Placental epithelial cell (primary cell): Measurements from ENCODE around the gene NME4. TPM values are rescaled to one million over a fixed set of nuclear protein-coding genes. Genes with fewer than 3 reads are reported as not detected.

Experiments used
- small RNA-seq: library from RNA; depleted of rRNA; stranded (forward); fragments of <200 nt; gene quantifications from one replicate; pipeline ENCODE3, GENCODE V24; 2012
- total RNA-seq: library from RNA; depleted of rRNA; stranded (reverse); fragments of >200 nt; gene quantifications from 2 replicates; pipeline ENCODE4 v1.2.3, GENCODE V29; 2012

Gene NME4
- 109 and 129 TPM in 2 replicates for total RNA-seq

DNA sequence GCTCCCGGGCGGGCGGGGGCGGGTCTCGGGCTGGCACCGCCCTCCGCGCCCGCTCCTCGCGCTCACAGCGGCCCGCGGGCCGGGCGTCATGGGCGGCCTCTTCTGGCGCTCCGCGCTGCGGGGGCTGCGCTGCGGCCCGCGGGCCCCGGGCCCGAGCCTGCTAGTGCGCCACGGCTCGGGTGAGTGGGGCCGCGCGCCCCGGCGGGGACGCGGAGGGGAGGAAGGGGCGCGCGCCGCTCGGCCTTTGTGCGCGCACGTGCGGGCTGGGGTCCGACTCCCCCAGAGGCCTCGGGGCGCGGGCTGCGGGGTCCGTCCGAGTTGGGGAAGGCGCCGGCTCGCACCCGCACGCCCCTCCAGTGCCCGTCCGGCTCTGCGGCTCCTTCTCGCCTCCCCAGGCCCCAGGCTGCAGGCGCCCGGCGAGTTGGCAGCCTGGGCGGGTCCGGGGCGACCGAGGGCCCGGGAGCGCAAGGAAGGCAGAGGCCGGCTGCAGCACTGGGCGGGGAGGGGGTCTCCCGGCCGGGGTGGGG lies at the start of gene NME4:
Gene NME4, plus strand, starts transcription at position 65 of the 527 bp plus-strand sequence. Its CDS starts 24 bp downstream, at position 89.

DNA sequence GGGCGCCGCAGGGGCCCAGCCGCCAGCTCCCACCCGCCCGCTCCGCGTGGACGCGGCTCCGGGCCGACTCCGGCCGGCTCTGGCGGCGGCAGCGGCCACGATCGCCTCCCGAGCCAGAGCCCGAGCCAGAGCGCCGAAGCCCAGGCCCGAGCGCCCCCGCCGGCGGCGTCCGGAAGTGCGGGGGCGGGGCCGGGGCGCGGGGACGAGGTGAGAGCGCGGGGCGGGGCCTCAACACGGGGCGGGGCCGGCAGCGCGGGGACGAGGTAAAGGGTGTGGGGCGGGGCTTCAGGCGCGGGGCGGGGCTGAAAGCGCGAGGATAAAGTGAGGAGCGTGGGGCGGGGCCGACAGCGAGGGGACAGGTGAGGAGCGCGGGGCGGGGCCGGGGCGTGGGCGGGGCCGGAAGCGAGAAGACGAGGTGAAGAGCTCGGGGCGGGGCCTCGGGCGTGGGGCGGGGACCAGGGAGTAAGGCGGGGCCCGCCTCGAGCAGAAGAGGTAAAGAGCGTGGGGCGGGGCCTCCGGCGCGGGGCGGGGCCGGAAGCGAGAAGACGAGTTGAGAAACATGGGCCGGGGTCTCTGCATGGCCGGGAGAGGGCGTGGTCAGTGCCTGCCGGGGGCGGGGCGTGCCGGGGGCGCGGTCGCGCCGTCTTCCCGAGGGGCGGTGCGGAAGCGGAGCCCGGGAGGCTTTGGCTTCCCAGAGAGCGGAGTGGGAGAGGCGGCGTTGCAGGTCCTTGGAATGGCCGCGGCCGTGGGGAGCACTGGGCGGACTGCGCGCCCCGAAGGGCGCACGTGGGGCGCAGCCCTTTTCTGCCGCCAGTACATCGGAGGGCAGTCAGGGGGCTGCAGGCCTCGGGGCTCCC lies 44.2 kb upstream of the NME4 start, which contains the start of gene AXIN1:
Gene AXIN1, minus strand, starts transcription at position 177 of the 857 bp plus-strand sequence. CDS start 5,698 bp downstream, outside the sequence.

DNA sequence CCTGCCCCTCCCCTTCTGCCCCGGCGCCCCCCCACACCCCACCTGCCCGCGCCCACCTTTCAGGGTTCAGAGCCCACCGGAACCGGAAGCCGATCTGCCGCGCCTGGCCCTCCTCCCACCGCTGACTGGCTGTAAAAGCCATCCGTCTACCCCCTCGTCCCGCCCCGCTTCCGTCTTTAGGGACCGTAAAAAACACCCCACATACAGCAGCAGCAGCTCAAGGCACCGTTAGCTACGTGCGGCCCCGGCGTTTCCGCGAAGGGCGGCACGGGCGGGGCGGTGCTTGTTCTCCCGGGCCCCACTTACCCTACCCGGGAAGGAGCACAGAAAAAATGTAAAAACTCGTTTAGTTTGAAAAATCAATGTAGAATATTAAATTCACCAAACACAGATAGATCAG lies 26.6 kb upstream of the NME4 start, which contains the start of gene MRPL28:
Gene MRPL28, minus strand, starts transcription at position 96 of the 400 bp plus-strand sequence. CDS start 320 bp downstream, outside the sequence.

DNA sequence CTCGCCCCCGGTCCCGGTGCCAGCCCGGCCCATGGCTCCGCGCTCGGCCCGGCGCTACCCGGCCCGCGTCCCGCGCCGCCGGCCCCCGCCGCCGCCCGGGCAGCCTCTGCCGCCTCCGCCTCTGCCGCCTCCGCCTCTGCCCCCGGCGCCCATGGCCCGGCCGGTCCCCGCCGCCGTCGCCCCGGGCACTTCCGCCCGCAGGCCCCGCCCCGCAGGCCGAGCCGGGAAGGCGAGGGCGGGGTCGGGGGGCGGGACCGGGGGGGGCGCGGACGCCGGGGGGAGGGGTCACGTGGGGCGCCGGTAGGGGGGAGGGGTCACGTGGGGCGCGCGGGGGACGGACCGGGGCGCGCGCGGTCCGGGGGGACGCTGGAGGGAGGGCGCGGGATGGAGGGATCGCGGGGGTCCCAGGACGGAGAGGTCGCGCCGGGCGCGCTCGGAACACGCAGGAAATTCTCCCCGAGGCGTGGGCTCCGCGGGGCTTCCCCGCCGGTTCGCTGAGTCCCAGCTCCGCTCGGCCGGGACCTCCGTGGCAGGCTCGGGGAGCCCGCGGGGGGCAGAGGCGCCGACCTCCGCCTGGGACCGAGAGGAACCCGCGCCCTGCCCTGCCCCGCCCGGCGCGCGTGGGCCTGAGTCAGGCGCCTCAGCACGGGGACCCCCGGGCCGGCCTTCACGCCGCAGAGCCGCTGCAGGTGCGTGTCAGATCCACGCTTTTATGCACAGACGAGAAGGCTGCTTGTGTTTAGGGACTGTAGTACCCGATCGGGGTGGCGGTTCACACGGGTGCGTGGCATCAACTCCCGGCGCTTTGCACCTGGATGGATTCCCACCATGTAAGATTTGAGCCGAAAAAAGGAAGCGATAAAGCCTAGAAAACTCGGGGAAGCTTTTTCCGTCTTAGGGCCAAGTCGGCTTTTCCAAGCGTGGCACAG lies 14.9 kb upstream of the NME4 start, which contains the start of gene PGAP6:
Gene PGAP6, minus strand, starts transcription at position 190 of the 929 bp plus-strand sequence. Its CDS starts 157 bp downstream, at position 33.

DNA sequence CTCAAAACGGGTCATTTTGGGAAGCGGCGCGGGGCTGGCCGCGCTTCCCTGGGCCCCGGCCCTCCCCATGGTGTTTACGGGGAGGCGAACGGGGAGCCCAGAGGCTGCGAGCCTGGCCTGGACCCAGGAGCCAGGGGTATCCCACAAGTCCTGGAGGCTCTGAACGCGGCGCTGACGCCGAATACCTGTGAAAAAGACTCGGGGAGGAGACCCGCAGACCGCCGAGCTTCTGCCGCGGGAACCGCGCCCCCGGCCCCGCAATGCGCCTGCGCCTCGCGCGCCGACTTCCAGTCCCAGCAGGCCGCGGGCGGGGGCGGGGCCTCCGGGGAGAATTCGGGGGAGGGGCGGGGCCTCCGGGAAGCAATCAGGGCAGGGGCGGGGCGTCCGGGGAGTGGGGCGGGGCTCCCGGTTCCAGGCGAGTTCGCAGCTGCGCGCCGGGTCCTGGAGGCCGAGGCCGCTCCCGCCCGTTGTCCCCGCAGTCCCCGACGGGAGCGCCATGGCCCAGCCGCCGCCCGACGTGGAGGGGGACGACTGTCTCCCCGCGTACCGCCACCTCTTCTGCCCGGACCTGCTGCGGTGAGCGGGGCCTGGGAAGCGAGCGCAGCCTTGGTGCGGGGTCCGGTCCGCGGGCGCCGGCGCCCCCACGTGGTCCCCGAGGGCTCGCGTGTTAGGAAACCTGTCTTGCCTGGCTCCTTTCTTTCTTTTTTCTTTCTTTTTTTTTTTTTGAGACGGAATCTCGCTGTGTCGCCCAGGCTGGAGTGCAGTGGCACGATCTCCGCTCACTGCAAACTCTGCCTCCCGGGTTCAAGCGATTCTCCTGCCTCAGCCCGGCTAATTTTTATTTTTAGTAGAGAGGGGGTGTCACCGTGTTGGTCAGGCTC lies 4.7 kb downstream of the NME4 start, which contains the start of gene DECR2:
Gene DECR2, plus strand, starts transcription at position 418 of the 881 bp plus-strand sequence. Its CDS starts 79 bp downstream, at position 497.

DNA sequence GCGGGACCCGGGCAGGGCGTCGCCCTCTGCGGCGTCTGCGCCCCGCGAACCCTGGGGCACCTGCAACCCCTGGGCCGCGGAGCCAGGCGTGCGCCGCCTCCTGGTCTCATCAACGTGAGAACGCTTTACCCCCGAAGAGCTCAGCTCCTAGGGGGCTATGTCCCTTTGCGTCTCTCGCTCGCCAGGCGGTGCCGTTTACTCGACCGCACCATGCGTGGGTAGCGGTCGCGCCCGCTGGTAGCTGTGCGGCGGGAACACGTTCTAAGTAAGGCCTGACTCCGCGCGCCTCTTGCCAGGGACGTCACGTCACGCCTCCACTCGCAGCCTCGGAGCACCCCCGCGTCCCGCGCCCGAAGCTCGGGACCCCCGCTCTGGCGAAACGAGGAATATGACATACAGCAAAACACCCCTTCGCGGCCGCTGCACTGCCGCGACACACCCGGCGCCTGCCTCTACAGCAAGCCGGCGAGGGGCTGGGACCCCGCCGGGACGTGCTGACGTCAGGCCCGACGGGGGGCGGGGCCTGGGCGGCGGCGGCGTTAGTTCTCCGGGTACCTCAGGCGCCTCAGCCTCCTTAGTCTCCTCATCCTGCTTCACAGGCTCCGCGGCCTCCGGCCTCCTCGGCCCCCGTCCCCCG lies 28.2 kb downstream of the NME4 start, which contains the start of gene RAB11FIP3:
Gene RAB11FIP3, plus strand, starts transcription at position 568 of the 637 bp plus-strand sequence. CDS start 358 bp downstream, outside the sequence.

Small RNA genes lying within 50 kb of the gene (small RNA-seq; reads per million reads assigned to genes)
- gene RF00019, result not detected

Other genes with a start within 250 kb of the NME4 start
- gene HBZ, start 244.6 kb upstream of the NME4 start, total RNA-seq, result not detected in 2 replicates
- gene HBM, start 231.2 kb upstream of the NME4 start, total RNA-seq, result not detected in 2 replicates
- gene HBA2, start 224.3 kb upstream of the NME4 start, total RNA-seq, result not detected in 2 replicates
- gene HBA1, start 220.5 kb upstream of the NME4 start, total RNA-seq, result not detected in 2 replicates
- not detected in 2 replicates for gene HBQ1, start 216.7 kb upstream of the NME4 start, total RNA-seq
- 35.5 and 52.6 TPM in 2 replicates for gene LUC7L, start 167.8 kb upstream of the NME4 start, total RNA-seq
- gene FAM234A, start 162.4 kb upstream of the NME4 start, total RNA-seq, result 59.7 and 67.1 TPM in 2 replicates
- not detected in 2 replicates for gene RGS11, start 121.3 kb upstream of the NME4 start, total RNA-seq
- not detected in 2 replicates for gene ARHGDIG, start 116.6 kb upstream of the NME4 start, total RNA-seq
- not detected in 2 replicates for gene PDIA2, start 114.0 kb upstream of the NME4 start, total RNA-seq
- 20.9 and 28.7 TPM in 2 replicates for gene AXIN1, start 44.5 kb upstream of the NME4 start, total RNA-seq
- gene MRPL28, start 26.7 kb upstream of the NME4 start, total RNA-seq, result 45.5 and 89.7 TPM in 2 replicates
- gene PGAP6, start 15.2 kb upstream of the NME4 start, total RNA-seq, result 38.1 and 67.2 TPM in 2 replicates
- 9.0 and 14.5 TPM in 2 replicates for gene DECR2, start 4.7 kb downstream of the NME4 start, total RNA-seq
- 13.4 and 21.2 TPM in 2 replicates for gene RAB11FIP3, start 28.4 kb downstream of the NME4 start, total RNA-seq
- gene CAPN15, start 130.5 kb downstream of the NME4 start, total RNA-seq, result 25.1 and 42.8 TPM in 2 replicates
- gene PRR35, start 163.2 kb downstream of the NME4 start, total RNA-seq, result 0.11 and 0.39 TPM in 2 replicates
- gene NHLRC4, start 169.8 kb downstream of the NME4 start, total RNA-seq, result 0.33 and 0.39 TPM in 2 replicates
- gene PIGQ, start 172.8 kb downstream of the NME4 start, total RNA-seq, result 27.2 and 36.5 TPM in 2 replicates
- gene RAB40C, start 192.9 kb downstream of the NME4 start, total RNA-seq, result 13.7 and 19.0 TPM in 2 replicates
- under 0.01 and 0.33 TPM in 2 replicates for gene WFIKKN1, start 233.8 kb downstream of the NME4 start, total RNA-seq
- 86.0 and 133 TPM in 2 replicates for gene METTL26, start 239.1 kb downstream of the NME4 start, total RNA-seq
- 10.6 and 15.9 TPM in 2 replicates for gene MCRIP2, start 244.6 kb downstream of the NME4 start, total RNA-seq